Subcutaneous adipose tissue (tissue), 4 donors: ENCODE data around the gene APOH. TPM values are rescaled to one million over a fixed set of nuclear protein-coding genes. Genes with fewer than 3 reads are reported as not detected.

ENCODE experiments used
- total RNA-seq, 4 donors: library from RNA; depleted of rRNA; stranded (reverse); fragments of >200 nt; gene quantifications; one replicate each; pipeline ENCODE4 v1.1.0, GENCODE V29; 2016
- TF ChIP-seq, protein P1 (sequence below): fragments of 450-650 bp; IDR thresholded peaks from one replicate; pipeline ENCODE4 v1.5.1; 2016; ENCODE audit warnings: low read depth, mild to moderate bottlenecking, control low read depth, antibody characterized with exemption, moderate library complexity

Gene APOH
- total RNA-seq, 4 donors from 2014 or later: not detected

DNA sequence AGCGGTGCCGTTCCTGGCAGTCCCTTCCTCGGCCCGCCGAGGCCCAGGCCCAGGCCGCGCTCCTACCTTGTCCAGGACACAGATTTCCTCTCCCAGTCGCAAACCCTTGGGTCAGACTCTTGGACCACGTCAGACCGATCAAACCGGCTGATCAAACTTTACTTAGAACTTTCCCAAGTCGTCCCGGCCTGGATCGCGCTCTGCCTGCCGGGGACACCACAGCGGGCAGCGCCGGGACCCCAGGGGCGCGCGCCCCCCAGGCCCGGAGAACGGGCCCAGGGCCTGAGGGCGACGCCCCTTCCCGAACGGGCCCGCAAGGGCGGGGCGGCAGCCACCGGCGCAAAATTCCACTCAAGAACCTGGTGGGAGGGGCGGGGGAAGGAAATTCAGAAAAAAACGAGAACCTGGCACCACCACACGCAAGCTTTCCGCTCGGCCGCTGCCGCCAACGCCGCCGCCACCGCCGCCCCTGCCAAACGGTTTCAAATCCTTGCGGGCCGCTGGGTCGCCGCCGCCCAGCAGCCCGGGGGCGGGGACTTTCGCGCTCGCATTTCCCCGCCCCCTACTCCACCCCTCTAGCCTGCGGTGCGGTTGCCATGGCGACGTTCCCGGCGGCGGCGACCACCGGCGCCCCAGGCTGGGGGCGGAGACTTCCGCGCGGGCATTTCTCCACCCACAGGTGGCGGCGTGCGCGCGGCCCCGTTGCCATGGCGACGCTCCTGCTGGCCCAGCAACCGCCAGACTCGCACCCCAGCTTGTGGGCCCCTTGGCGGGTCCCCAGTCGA is 37.4 kb downstream of the APOH start, which contains the start of gene CEP112:
TSS of gene CEP112 (minus strand) at position 541 of the 785 bp plus-strand sequence.
- TF ChIP-seq, protein P1, sequence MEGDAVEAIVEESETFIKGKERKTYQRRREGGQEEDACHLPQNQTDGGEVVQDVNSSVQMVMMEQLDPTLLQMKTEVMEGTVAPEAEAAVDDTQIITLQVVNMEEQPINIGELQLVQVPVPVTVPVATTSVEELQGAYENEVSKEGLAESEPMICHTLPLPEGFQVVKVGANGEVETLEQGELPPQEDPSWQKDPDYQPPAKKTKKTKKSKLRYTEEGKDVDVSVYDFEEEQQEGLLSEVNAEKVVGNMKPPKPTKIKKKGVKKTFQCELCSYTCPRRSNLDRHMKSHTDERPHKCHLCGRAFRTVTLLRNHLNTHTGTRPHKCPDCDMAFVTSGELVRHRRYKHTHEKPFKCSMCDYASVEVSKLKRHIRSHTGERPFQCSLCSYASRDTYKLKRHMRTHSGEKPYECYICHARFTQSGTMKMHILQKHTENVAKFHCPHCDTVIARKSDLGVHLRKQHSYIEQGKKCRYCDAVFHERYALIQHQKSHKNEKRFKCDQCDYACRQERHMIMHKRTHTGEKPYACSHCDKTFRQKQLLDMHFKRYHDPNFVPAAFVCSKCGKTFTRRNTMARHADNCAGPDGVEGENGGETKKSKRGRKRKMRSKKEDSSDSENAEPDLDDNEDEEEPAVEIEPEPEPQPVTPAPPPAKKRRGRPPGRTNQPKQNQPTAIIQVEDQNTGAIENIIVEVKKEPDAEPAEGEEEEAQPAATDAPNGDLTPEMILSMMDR: no peak

DNA sequence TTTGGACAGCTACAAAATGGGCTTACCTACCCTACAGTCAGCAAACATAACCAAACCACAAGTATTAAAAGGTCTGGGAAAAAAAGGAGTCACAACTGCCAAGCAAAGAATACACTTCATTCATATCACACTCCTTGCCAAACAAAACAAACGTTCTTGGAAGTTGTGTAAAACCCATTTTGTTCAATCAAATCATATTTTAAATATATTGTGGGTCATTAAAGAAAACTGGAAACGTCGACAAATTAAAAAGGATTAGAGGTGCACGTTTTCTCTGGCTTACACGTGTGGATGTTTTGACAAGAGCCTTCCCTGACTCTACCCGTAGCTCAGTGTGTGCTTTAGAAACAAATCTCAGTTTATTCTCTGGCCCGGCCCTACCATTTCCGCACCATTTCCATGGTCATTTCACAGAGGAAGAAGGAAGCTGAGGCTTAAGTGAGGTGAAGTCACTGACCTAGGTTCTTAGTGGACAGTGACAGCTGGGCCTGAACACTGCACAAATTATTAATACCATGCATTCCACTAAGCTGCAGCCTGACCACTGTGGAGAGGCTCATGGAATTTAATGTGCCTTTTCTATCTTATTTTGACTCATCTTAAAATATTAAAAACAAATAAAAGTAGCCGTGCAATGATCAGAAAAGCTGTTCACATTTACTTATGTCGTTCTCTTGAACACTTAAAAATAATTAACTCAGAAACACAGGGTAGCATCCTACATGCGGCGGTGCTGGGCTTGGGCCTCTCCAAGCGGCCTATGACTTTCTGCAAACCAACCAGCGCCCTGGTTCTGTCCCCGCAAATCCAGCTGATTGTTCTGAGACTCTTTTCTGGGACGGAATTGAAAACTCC is 38.2 kb downstream of the APOH start:
- TF ChIP-seq, protein P1: no peak

DNA sequence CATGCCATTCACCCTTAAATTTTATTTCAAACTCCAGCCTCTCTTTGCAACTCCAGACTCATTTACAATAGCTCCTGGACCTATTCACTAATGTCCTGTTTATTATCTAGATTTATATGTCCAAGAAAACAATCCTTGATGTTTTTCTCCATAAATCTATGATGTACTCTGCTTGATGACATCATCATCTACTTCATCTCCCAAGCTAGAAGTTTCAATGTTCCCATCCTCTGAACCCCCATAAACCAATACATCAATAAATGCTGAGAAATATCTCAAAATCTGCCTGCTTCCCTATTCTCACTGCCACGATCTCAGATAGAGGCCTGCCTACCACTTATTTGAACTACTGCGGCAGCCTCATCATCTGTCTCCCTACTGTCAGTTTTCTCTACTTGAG is 41.5 kb downstream of the APOH start:
- TF ChIP-seq, protein P1: no peak

DNA sequence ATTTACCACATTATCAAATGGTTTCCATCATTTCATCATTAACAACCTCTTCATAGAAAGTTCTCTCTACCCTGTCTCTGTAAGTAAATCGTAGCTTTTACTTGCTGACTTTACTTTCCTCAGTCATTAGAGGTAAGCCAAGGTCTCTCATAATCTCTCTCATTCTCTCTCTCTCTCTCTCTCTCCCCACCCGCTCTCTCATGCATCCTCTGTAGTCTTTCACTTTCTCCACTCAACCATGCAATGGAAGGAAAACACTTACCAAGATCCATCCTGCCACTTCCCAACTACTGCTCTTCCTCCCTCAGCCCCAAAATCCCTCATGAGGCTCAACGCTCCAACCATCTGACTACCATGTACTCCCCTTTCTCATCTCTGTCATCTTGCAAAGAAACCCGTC is 43.4 kb downstream of the APOH start:
- TF ChIP-seq, protein P1: no peak

DNA sequence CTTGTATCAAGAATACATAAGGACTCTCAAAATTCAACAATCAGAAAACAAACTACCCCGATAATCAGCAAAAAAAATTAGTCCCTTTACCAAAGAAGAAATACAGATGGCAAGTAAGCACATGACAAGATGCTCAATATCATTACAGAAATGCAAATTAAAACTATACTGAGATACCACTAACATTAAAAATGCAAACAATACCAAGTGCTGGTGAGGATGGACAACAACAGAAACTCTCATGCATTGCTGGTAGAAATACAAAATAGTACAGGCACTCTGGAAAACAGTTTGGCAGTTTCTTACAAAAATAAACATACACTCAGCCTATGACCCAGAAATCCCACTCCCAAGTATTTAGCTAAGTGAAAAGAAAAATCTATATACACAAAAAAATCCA is 44.8 kb downstream of the APOH start:
- TF ChIP-seq, protein P1: no peak

DNA sequence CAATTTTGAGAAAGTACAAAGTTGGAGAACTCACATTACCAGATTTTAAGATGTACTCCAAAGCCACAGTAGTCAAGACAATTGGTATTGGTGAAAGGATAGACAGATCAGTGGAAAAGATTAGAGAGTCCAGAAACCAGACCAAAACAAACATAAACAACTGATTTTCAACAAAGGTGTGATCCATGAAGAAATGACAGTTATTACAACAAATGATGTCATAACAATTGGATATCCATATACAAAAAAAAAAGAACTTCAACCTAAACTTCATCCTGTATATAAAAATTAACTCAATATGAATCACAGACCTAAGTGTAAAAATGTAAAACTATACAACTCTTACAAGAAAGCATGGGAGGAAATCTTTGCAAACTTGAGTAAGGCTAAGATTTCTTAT is 45.7 kb downstream of the APOH start:
- TF ChIP-seq, protein P1: no peak

DNA sequence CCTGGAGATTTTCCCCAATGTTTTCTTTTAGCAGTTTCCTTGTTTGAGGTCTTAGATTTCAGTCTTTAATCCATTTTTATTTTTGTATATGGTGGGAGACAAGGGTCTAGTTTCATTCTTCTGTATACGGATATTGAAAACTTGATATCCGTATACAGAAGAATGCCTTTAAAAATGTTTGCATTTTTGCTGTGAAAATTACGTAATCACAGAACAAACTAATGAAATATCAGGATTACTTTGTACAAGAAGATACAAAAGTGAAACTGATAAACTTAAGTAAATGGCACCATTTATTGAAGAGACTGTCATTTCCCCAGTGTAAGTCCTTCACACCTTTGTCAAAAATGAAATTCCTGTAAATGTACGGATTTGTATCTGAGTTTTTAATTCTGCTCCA is 50.6 kb downstream of the APOH start:
- TF ChIP-seq, protein P1: no peak
